Myocyte (in vitro differentiated cells): ENCODE results near the gene DHX29. TPM values are rescaled to one million over a fixed set of nuclear protein-coding genes. Genes with fewer than 3 reads are reported as not detected.
"Not testable (repeated sequence)": the region's sequence is repeated elsewhere in the genome, so short reads cannot be mapped to it uniquely, and the experiment has no call there.

Experiments used
- DNase-seq: peaks from one replicate; pipeline ENCODE4 v3.0.0-alpha.2; 2012; ENCODE audit warnings: low read depth
- polyA plus RNA-seq: library from polyadenylated mRNA; unstranded; fragments of >200 nt; gene quantifications from one replicate; pipeline ENCODE4 v1.2.1, GENCODE V29; 2012; ENCODE audit warnings: missing spikeins
- total RNA-seq: library from RNA; depleted of rRNA; stranded (reverse); fragments of >200 nt; gene quantifications from 2 replicates; pipeline ENCODE4 v1.2.3, GENCODE V29; 2014

Gene DHX29
- 33.4 and 44.3 TPM in 2 replicates for total RNA-seq
- polyA plus RNA-seq = 13.8 TPM

- peak; percentile 95 for DNase-seq
These were observed at the start of gene DHX29, which contains the start of gene MTREX for GRCh38 chr5:55307383-55308253. Gene DHX29, minus strand, starts transcription at chr5:55307694. Its CDS starts 121 bp downstream, at chr5:55307573. Gene MTREX, plus strand, starts transcription at chr5:55307989. Its CDS starts 25 bp downstream, at chr5:55308014.

GRCh38 chr5:55356896-55357295 lies 49.4 kb upstream of the DHX29 start:
- DNase-seq = no peak

- DNase-seq = no peak
These were observed 43.3 kb upstream of the DHX29 start for GRCh38 chr5:55350754-55351153.

- no peak for DNase-seq
These were observed 40.3 kb upstream of the DHX29 start for GRCh38 chr5:55347786-55348185.

- DNase-seq = no peak
These were observed 37.8 kb upstream of the DHX29 start for GRCh38 chr5:55345327-55345726.

- peak; percentile 76 for DNase-seq
These were observed 37.0 kb upstream of the DHX29 start for GRCh38 chr5:55344392-55344992.

- DNase-seq = no peak
These were observed 36.1 kb upstream of the DHX29 start for GRCh38 chr5:55343609-55344008.

GRCh38 chr5:55343107-55343506 lies 35.6 kb upstream of the DHX29 start:
- no peak for DNase-seq

- no peak for DNase-seq
These were observed 31.3 kb upstream of the DHX29 start for GRCh38 chr5:55338810-55339243.

- DNase-seq = no peak
These were observed 30.7 kb upstream of the DHX29 start for GRCh38 chr5:55338092-55338613.

GRCh38 chr5:55333811-55334210 lies 26.3 kb upstream of the DHX29 start:
- no peak for DNase-seq

GRCh38 chr5:55333017-55333416 lies 25.5 kb upstream of the DHX29 start:
- no peak for DNase-seq

GRCh38 chr5:55331321-55331720 lies 23.8 kb upstream of the DHX29 start:
- no peak for DNase-seq

GRCh38 chr5:55327281-55327680 lies 19.8 kb upstream of the DHX29 start:
- DNase-seq = no peak

- DNase-seq = no peak
These were observed 18.1 kb upstream of the DHX29 start for GRCh38 chr5:55325621-55326020.

- peak; percentile 39 for DNase-seq
These were observed 17.4 kb upstream of the DHX29 start for GRCh38 chr5:55324815-55325418.

GRCh38 chr5:55324006-55324405 lies 16.5 kb upstream of the DHX29 start:
- DNase-seq = no peak

GRCh38 chr5:55320571-55320970 lies 13.1 kb upstream of the DHX29 start:
- no peak for DNase-seq

GRCh38 chr5:55319491-55319890 lies 12.0 kb upstream of the DHX29 start:
- DNase-seq = no peak

GRCh38 chr5:55318237-55318636 lies 10.7 kb upstream of the DHX29 start:
- not testable (repeated sequence) for DNase-seq

GRCh38 chr5:55316837-55317236 lies 9.3 kb upstream of the DHX29 start:
- no peak for DNase-seq

- no peak for DNase-seq
These were observed 8.8 kb upstream of the DHX29 start for GRCh38 chr5:55316289-55316688.
